CD4-positive, alpha-beta T cell treated with Interleukin-1 beta for 1 hour (primary cell): ENCODE data around the gene CALU.

Experiments
- DNase-seq, 2 donors: peaks; one replicate each; pipeline ENCODE4 v3.0.0-alpha.2; 2020 to 2022

Gene CALU

GRCh38 chr7:128788446-128789412, 49.6 kb downstream of the CALU start:
- DNase-seq = no peak

GRCh38 chr7:128790315-128791041, 51.3 kb downstream of the CALU start:
- DNase-seq = no peak

GRCh38 chr7:128791121-128791971, 52.2 kb downstream of the CALU start, which contains the start of gene CCDC136:
CCDC136 (plus strand) TSS chr7:128791968; CDS start chr7:128792412, 444 bp downstream.
- peak; percentile 80 to 83 for DNase-seq

- no peak for DNase-seq
Observed at GRCh38 chr7:128791972-128792327, 52.8 kb downstream of the CALU start.

- DNase-seq = no peak
Observed at GRCh38 chr7:128792471-128793180, 53.5 kb downstream of the CALU start.

GRCh38 chr7:128793181-128793547, 54.0 kb downstream of the CALU start:
- DNase-seq = no peak

- peak in 1 of 2 donors; percentile 17 for DNase-seq
Observed at GRCh38 chr7:128794020-128794419, 54.9 kb downstream of the CALU start.

- DNase-seq = no peak
Observed at GRCh38 chr7:128794436-128794835, 55.3 kb downstream of the CALU start.

- no peak for DNase-seq
Observed at GRCh38 chr7:128795129-128795528, 56.0 kb downstream of the CALU start.

- DNase-seq = no peak
Observed at GRCh38 chr7:128796327-128796726, 57.2 kb downstream of the CALU start.

GRCh38 chr7:128799451-128799850, 60.3 kb downstream of the CALU start:
- DNase-seq = no peak

GRCh38 chr7:128800567-128800966, 61.4 kb downstream of the CALU start:
- DNase-seq = no peak

GRCh38 chr7:128801003-128801402, 61.8 kb downstream of the CALU start:
- no peak for DNase-seq

GRCh38 chr7:128801667-128802418, 62.7 kb downstream of the CALU start:
- DNase-seq = no peak

- DNase-seq = no peak
Observed at GRCh38 chr7:128804484-128804883, 65.3 kb downstream of the CALU start.

GRCh38 chr7:128805225-128805624, 66.1 kb downstream of the CALU start:
- DNase-seq = no peak

GRCh38 chr7:128807191-128807590, 68.0 kb downstream of the CALU start:
- no peak for DNase-seq

- no peak for DNase-seq
Observed at GRCh38 chr7:128809363-128809762, 70.2 kb downstream of the CALU start.

- no peak for DNase-seq
Observed at GRCh38 chr7:128810473-128810872, 71.3 kb downstream of the CALU start.

GRCh38 chr7:128810997-128811396, 71.8 kb downstream of the CALU start:
- no peak for DNase-seq

GRCh38 chr7:128811631-128812430, 72.7 kb downstream of the CALU start:
- DNase-seq = no peak
